ENCODE data around the gene CAPZB.

DNA sequence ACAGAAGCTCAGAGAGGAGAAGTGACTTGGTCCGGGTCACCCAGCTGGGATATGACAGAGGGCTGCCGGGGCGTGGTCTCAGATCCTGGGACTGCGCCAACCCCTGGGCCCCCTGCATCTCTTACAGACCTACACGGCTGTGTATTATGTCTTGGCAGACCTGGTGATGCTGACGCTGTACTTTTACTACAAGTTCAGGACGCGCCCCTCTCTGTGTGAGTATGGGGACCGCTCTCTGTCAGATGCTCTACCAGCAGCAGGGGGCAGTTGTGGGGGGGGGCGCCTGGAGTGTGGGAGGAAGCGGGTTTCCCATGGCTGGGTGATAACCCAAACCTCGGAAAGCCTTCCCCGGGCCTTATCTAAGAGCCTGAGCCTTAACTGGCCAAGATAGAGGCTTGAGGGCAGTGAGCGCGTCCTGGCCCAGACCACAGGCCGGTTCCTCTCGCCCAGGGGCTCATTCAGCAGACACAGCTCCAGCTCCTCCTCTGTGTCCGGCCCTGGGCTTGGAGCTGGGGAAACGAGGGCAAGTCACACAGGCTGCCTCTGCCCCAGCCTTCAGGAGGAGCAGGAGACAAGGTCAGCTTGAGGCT is 159.9 kb downstream of the CAPZB start:
- TF ChIP-seq CTCF (IDR thresholded peaks at IDR 0.05; ENCODE audit: borderline replicate concordance, extremely low read depth, low read length, poor library complexity, severe bottlenecking) (no peak), EZH2 (IDR thresholded peaks at IDR 0.05; ENCODE audit: borderline replicate concordance, low read depth, low read length, severe bottlenecking) (no peak)

All from DND-41 (cell line).